HG03439 (cell line): ENCODE data around the gene CDK14.
A peak's percentile ranks its signal among the peaks of the same experiment; 100 is the strongest.
"Not testable (repeated sequence)": the region's sequence is repeated elsewhere in the genome, so short reads cannot be mapped to it uniquely, and the experiment has no call there.

Experiments used
- ATAC-seq: cut with Tn5 transposase; IDR thresholded peaks from one replicate; pipeline ENCODE4 v1.9.1; 2021; ENCODE audit warnings: mild to moderate bottlenecking, moderate library complexity; ENCODE audit not compliant: unreplicated experiment

The CDK14 gene

GRCh38 chr7:90777041-90777440 lies 180.9 kb downstream of the CDK14 start:
- ATAC-seq, result peak; percentile 90

GRCh38 chr7:90777465-90777864 lies 181.3 kb downstream of the CDK14 start:
- ATAC-seq, result peak; percentile 46

DNA sequence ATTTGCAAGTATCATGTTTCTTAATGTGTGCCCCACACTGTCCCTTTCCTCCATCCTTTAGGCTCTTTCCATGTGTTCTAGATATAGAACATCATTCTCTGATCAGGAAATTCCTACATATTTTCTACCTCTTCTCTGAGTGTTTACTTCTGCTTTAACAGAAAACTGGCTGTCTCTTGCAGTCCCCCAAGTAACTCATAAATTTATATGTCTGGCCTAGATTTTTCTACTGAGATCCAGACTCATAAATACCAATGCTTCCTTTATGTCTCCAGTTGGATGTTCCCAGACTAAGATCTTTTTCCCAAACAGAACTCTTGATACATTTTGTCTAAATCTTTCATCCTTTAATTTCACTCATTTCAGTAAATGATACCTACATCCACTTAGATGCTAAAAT lies 181.8 kb downstream of the CDK14 start:
- no peak for ATAC-seq

- ATAC-seq, result no peak
These were observed 191.9 kb downstream of the CDK14 start for GRCh38 chr7:90788052-90788451.

GRCh38 chr7:90789736-90790306 lies 193.7 kb downstream of the CDK14 start:
- ATAC-seq, result no peak

DNA sequence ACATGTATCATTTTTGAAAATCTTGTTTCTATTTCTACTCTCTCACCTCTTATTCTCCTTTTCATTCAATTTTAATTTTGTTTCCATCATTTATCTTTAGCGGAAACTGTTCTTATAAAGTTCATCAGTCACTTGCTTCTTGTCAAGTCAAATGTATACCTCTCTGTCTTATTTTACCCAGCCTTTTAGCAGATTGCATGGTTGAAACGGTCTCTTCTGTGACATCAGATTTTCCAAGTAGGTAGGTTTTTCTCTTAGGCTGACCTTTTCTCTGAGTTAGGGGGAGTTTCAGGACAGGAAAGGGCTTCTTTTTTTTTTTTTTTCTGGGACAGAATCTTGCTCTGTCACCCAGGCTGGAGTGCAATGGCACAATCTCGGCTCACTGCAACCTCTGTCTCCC lies 195.5 kb downstream of the CDK14 start:
- no peak for ATAC-seq

GRCh38 chr7:90792301-90792700 lies 196.2 kb downstream of the CDK14 start:
- ATAC-seq, result no peak

- not testable (repeated sequence) for ATAC-seq
These were observed 198.1 kb downstream of the CDK14 start for GRCh38 chr7:90794234-90794633.

DNA sequence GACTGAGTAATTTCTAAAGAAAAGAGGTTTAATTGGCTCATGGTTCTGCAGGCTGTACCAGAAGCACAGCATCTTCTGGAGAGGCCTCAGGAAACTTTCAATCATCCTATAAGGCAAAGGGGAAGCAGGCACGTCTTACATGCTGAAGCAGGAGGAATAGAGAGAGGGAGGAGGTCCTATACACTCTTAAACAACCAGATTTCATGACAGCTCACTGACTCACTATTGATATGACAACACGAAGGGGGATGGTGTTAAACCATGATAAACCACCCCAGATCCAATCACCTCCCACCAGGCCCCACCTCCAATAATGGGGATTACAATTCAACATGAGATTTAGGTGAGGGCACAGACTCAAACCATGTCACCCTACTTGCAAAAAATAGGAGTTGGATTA lies 201.5 kb downstream of the CDK14 start:
- ATAC-seq, result no peak

- no peak for ATAC-seq
These were observed 208.2 kb downstream of the CDK14 start for GRCh38 chr7:90804370-90804769.

DNA sequence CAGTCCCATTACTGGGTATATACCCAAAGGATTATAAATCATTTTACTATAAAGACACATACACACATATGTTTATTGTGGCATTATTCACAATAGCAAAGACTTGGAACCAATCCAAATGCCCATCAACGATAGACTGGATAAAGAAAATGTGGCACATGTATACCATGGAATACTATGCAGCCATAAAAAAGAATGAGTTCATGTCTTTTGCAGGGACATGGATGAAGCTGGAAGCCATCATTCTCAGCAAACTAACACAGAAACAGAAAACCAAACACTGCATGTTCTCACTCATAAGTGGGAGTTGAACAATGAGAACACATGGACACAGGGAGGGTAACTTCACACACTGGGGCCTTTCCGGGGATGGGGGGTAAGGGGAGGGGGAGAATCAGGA lies 219.4 kb downstream of the CDK14 start:
- ATAC-seq, result not testable (repeated sequence)

DNA sequence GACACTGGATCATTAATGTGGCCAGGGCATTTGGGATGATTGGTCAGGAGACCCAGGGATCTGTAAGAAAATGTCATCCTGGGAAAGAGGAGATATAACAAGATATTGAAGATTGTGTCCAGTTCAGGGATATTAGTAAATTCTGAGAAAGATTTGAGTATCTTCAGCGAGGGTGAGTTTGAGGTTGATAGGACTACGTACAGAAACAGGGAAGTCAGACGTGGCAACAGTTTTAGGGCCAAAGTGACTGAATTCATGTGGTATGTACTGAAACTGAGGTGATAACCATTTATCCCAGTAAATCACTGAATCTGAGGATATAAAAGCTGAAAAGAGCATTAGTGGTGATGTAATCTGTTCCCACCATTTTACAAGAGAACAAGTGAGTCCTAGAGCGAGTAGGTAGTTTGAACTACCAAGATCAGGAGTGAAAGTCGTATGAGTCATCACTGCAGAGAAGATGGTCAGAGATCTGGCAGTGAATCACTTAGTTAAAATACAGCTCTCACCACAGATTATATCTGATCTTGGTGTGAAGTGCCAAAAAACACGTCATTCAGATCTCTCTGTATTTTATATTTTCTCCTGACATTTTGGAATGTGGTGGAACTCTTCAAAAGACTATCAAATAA lies 220.5 kb downstream of the CDK14 start:
- peak; percentile 99 for ATAC-seq

- ATAC-seq, result no peak
These were observed 221.0 kb downstream of the CDK14 start for GRCh38 chr7:90817151-90817550.

DNA sequence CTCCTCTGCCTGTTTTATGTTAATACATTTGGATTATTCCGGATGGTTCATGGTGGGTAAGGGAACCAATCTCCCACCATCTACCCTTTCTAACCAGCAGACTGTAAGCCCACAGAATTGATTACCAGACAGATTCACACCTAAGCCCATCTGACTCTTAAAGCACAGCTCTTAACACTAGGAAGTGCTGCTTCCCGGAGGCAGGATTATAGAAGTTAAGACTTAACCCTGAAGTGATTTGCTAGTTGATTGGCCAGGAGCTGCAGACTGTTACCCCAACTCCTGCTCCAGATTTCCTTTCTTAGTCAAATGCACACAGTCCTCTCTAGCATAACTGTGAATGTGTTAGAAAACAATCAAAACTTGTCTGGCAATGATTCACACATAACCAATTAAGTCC lies 221.7 kb downstream of the CDK14 start:
- no peak for ATAC-seq

DNA sequence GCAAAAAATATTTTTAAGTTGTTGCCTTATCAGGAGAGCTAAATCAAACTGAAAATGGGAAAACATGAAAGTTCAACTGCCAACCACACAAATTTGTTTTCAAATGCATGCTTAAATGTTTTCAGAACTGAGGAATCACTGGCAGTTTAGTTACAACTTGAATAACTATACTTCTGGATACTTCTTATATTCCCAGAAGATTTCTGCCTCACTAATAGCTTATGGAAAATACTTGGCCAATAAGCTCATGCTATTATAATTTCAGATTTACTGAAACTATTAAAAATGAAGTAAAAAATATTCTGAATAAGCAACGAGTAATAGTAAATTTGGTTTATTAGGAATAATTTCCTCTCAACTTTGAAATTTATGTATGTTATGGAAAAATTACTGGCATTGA lies 222.2 kb downstream of the CDK14 start:
- no peak for ATAC-seq

GRCh38 chr7:90821961-90822620 lies 226.0 kb downstream of the CDK14 start:
- no peak for ATAC-seq

DNA sequence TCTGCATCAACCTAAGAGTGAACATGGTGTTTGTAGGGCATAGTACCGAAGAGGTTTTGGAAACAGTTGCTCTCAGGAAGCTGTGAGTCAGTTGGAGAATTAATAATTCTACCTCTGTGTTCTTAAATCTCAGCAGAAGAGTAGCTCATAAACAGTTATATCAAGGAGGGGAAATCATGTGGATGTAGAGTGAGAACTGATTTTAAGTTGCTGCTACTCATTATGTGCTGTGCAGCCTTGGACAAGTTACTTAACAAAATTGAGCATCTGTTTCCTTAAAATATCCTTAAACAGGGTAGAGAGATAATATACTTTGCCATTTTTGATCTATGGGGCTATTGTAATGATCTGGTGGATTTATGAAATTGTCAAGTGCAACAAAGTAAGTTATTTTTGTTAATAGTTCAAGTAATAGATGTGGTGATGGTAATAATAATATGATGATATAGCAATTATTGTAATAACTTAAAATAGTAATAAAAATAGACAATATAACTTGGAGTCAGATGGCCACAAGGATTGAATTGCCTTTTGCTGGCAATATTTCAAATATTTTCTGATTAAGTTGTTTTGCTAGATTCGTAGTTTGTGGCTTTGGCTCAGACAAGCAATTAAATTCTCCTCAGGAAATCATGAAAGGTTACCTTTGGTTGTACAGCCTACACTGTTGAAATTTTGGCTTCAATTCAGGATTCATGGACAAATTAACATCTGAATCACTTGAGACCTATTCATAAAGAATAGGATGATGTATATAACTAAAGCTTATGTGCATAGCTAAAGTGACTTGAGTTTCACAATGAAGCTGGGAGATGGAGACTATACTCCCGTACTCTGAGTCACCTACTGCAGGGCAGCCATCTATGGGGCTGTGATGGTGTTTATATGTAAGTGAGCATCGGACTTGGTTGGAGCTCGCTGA lies 228.5 kb downstream of the CDK14 start:
- no peak for ATAC-seq

GRCh38 chr7:90825779-90826178 lies 229.7 kb downstream of the CDK14 start:
- no peak for ATAC-seq

DNA sequence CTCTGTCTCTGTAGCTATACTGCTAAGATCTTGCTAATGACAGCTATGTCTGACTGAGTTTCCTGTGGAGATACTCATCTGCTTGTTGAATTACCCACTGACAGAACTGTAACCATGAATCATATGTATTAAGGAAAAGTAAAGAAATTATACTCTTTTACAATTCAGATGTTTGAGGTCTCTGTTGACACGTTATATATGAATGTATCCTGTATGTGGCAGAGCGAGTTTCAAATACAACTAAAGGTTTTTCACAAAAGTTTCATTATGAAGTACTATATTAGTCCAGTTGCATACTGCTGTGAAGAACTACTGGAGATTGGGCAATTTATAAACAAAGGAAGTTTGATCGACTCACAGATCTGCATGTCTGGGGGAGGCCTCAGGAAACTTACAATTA lies 232.5 kb downstream of the CDK14 start:
- no peak for ATAC-seq

DNA sequence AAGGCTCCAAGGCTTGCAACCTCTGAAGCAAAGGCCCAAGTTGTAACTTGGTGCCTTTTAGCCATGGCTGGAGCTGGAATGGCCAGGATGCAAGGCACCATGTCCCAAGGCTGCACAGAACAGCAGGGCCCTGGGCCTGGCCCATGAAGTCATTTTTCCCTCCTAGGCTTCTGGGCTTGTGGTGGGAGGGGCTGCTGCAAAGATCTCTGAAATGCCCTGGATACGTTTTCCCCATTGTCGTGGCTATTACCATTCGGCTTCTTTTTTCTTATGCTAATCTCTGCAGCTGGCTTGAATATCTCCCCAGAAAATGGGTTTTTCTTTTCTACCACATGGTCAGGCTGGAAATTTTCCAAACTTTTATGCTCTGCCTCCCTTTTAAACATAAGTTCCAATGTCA lies 234.2 kb downstream of the CDK14 start:
- ATAC-seq, result no peak

- no peak for ATAC-seq
These were observed 236.6 kb downstream of the CDK14 start for GRCh38 chr7:90832726-90833125.
